Body of pancreas (tissue), 4 donors: ENCODE measurements around the gene TMEM63C.

ENCODE experiments used
- POLR2A ChIP-seq, 3 donors: fragments of 450-650 bp; IDR thresholded peaks; one replicate each; pipeline ENCODE4 v1.6.1; 2016; ENCODE audit warnings: antibody characterized with exemption in 3 of 3, mild to moderate bottlenecking in 2 of 3
- TF ChIP-seq, protein P1 (sequence below), 7 experiments: fragments of 450-650 bp in 4 of 7; fragments of 200-600 bp in 3 of 7; sonication (generic) in 3 of 7; IDR thresholded peaks; one replicate each; pipeline ENCODE4 v1.5.1; 2016 to 2019; ENCODE audit warnings: antibody characterized with exemption in 7 of 7

DNA sequence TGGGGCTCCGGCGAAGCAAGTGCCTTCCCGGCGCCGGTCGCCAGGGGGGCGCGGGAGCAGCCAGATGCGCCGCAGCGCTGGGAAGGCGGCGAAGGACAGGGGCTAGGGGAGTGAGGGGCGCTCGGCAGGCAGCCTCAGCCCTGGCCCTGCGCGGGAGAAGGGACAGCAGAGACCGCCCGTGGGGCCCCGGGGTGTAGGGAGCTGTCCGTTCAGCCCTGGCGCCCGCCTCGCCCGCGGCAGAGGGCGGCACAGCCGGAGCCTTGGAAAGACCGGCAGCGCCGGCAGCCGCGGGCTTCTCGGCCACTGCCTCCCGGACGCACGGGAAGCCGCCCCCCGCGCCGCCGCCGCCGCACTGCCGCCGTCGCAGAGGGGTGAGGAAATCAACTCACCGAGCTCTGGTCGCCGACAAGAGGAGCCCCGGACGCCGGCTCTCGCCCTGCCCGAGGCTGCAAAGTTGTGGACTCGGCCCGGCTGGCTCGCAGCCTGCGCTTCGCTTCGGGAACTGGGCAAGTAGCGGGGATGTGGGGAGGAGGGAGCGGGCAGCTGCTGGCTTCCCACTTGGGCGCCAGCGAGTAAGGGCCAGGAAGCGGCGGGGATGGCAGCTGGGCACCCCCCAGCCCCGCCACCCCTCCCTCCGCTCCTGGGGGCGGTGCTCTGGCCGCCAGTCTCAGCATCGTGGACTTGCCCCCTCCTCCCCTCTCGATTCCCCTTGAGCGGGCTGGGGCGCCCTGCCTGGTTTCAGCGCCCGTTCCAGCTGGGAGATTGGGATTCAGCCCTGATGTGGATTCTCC is 40.2 kb upstream of the TMEM63C start, which contains the start of gene ZDHHC22:
- TF ChIP-seq, protein P1, sequence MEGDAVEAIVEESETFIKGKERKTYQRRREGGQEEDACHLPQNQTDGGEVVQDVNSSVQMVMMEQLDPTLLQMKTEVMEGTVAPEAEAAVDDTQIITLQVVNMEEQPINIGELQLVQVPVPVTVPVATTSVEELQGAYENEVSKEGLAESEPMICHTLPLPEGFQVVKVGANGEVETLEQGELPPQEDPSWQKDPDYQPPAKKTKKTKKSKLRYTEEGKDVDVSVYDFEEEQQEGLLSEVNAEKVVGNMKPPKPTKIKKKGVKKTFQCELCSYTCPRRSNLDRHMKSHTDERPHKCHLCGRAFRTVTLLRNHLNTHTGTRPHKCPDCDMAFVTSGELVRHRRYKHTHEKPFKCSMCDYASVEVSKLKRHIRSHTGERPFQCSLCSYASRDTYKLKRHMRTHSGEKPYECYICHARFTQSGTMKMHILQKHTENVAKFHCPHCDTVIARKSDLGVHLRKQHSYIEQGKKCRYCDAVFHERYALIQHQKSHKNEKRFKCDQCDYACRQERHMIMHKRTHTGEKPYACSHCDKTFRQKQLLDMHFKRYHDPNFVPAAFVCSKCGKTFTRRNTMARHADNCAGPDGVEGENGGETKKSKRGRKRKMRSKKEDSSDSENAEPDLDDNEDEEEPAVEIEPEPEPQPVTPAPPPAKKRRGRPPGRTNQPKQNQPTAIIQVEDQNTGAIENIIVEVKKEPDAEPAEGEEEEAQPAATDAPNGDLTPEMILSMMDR (IDR thresholded peaks at IDR 0.05) = peak in 4 of 7 experiments; percentile 6 to 20 (median 14)
- no peak for TF ChIP-seq POLR2A (IDR thresholded peaks at IDR 0.05)
